GM18858 (cell line): ENCODE results near the gene PFDN1.

Source experiments
- ATAC-seq: cut with Tn5 transposase; IDR thresholded peaks from one replicate; pipeline ENCODE4 v1.9.1; 2021; ENCODE audit not compliant: unreplicated experiment

The PFDN1 gene

GRCh38 chr5:140299056-140299455, 3.8 kb downstream of the PFDN1 start:
- no peak for ATAC-seq

- ATAC-seq = no peak
Measured at GRCh38 chr5:140298183-140298601, 4.7 kb downstream of the PFDN1 start.

- ATAC-seq = no peak
Measured at GRCh38 chr5:140297283-140297682, 5.6 kb downstream of the PFDN1 start.

GRCh38 chr5:140296289-140296688, 6.6 kb downstream of the PFDN1 start:
- ATAC-seq = no peak

- no peak for ATAC-seq
Measured at GRCh38 chr5:140295414-140295813, 7.5 kb downstream of the PFDN1 start.

GRCh38 chr5:140294753-140295152, 8.1 kb downstream of the PFDN1 start:
- no peak for ATAC-seq

- ATAC-seq = no peak
Measured at GRCh38 chr5:140293849-140294100, 9.1 kb downstream of the PFDN1 start.

GRCh38 chr5:140293091-140293848, 9.6 kb downstream of the PFDN1 start:
- ATAC-seq = no peak

- no peak for ATAC-seq
Measured at GRCh38 chr5:140292212-140293036, 10.5 kb downstream of the PFDN1 start.

- ATAC-seq = no peak
Measured at GRCh38 chr5:140287801-140288521, 14.9 kb downstream of the PFDN1 start.

- no peak for ATAC-seq
Measured at GRCh38 chr5:140286424-140286823, 16.5 kb downstream of the PFDN1 start.

- no peak for ATAC-seq
Measured at GRCh38 chr5:140284013-140284412, 18.9 kb downstream of the PFDN1 start.

GRCh38 chr5:140282266-140282665, 20.6 kb downstream of the PFDN1 start:
- no peak for ATAC-seq

- ATAC-seq = no peak
Measured at GRCh38 chr5:140275837-140276236, 27.1 kb downstream of the PFDN1 start.

GRCh38 chr5:140273401-140273877, 29.5 kb downstream of the PFDN1 start:
- no peak for ATAC-seq

- no peak for ATAC-seq
Measured at GRCh38 chr5:140270008-140270407, 32.9 kb downstream of the PFDN1 start.

GRCh38 chr5:140267559-140268018, 35.3 kb downstream of the PFDN1 start:
- no peak for ATAC-seq

- ATAC-seq = no peak
Measured at GRCh38 chr5:140267201-140267540, 35.7 kb downstream of the PFDN1 start.

- no peak for ATAC-seq
Measured at GRCh38 chr5:140266471-140267200, 36.3 kb downstream of the PFDN1 start.

GRCh38 chr5:140265845-140266244, 37.1 kb downstream of the PFDN1 start:
- ATAC-seq = no peak

- ATAC-seq = no peak
Measured at GRCh38 chr5:140262839-140263238, 40.1 kb downstream of the PFDN1 start.
